GM18520 (cell line): ENCODE results near the gene TTPAL.

Source experiments
- ATAC-seq: cut with Tn5 transposase; IDR thresholded peaks from one replicate; pipeline ENCODE4 v1.9.1; 2021; ENCODE audit not compliant: unreplicated experiment

Gene TTPAL

GRCh38 chr20:44532981-44533331 is 57.3 kb downstream of the TTPAL start:
- ATAC-seq = no peak

DNA sequence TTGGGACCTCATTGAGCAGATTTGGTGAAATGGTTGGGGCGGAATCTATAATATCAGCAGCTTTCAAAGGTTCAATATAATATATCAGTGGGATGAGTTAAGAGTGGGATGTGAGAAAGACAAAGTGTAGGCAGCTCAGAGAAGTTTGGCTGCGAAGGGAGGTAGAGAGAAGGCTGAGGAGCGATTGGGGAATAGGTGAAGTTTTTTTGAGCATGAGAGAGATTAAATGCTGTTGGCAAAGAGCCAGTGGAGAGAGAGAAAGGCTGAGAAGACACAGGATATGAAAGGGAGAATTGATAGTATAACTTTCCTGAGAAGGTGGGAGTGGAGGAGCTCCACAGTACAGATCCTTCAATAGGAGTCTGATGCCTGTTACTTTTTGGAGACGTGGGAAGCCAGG is 58.3 kb downstream of the TTPAL start:
- no peak for ATAC-seq

DNA sequence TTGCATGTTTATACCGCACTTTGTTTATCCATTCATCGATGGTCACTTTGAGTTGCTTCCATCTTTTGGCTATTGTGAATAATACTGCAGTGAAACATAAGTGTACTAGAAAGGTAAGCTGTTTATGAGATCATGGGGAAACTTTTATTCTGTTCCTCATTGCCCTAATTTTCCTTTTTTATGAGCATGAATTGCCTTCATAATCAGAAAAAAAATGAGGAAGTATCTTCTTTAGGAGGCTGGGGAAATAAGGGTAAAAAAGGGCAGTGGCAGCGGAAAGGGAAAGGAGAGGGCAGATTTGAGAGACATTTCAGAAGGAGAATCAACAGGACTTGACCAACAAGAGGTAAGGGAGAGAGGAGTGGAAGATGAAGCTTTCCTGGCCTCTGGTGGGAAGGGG is 60.5 kb downstream of the TTPAL start:
- no peak for ATAC-seq

- ATAC-seq = no peak
Observed at GRCh38 chr20:44537993-44538392, 62.3 kb downstream of the TTPAL start.

DNA sequence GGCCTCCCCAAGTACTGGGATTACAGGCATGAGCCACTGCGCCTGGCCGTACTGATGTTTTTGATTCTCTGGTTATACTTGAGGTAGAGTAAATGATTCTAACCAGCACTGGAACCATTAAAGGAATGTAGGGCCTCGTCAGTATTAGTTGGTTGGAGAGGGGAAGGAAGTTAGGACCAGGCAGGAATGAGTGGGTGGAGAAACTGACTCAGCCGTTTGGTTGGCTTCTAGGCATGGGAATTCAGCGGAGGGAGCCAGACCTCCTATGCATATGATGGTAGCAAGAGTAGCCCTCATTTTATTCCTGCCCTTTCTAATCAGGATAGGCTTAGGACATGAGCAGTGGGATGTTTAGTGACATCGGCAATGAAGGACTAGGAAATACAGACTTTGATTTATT is 65.2 kb downstream of the TTPAL start:
- no peak for ATAC-seq

DNA sequence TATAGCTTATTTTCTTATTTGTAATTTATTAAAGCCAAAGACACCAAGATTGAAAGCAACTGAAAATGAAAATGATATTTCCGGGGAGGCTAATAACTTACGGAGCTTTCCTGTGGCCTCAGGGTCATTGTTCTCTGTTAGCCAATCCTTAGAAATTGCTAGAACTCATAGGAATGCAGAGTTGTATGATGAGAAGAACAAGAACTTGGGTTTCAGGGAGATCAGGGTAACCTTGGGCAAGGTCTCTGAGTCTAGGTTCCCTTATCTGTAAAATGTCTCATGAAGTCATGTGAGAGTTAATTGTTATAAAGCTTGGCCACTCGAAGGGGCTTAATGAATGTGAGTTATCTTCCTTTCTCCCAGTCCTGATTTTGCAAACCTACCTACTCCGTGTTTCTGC is 66.3 kb downstream of the TTPAL start:
- ATAC-seq = no peak

DNA sequence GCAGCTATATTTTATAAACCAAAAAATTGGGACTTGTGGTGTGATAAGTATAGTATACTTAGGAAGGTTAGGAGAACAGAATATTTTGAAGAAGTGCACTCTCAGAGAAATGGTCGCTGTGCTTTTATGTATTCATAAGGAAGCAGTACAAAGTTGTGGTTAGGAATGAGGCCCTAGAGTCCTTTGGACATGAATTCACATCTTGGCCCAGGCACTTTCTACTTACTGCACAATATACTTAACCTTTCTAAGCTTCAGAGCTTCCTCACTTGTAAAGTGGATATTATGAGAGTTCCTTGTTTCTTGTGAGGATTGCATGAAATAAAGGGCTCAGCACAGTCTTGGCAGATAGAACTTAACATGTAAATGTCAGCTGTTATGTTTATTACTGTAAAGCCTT is 67.2 kb downstream of the TTPAL start:
- ATAC-seq = no peak

DNA sequence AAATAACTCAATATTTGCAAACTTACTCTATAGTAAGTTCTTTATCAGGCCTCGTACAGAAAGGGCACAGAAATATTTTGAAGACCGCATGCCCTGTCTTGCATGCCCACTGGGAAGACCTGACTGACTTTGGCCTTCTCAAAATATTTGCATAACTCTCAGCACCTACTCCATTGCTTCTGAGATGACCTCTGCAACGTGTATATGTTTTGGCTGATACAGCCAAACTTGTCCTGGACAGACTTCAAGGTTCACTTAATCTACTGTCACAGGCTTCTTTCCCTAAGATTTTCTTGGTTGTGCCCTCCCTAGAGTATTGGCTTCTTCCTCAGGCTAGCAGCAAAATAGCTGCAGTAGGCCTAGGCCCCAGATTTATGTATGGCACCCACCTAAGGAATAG is 67.7 kb downstream of the TTPAL start:
- no peak for ATAC-seq
